ENCODE data around the gene TRIP13.
"Not testable (repeated sequence)": the region's sequence is repeated elsewhere in the genome, so short reads cannot be mapped to it uniquely, and the experiment has no call there.

Gene TRIP13

DNA sequence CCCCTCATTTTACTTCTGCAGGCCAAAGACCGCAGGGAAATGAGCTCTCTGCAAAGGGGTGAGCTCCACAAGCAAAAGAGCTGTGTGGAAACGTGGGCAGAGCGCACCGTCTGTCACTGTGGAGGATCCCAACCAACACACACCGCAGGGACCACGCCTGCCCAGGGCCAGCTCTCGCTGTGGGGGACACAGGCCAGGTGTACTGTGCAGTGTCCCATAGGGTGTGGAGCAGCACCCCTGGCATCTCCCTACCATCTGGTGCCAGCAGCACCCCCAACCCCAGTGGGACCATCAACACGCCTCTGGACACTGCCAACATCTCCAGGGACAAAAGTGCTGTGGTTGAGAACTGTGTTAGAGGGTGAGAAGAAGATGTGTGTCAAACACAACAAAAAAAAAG, 14.0 kb upstream of the TRIP13 start:
- H3K36me3 ChIP-seq (ENCODE audit: control insufficient read depth in 1 of 2, insufficient read depth in 2 of 2, low read length in 2 of 2) = peaks cover 63 to 67% of the 10 kb centered on the region in 2 donors

GRCh38 chr5:880816-881550, 11.7 kb upstream of the TRIP13 start:
- H3K4me1 ChIP-seq (ENCODE audit: control insufficient read depth in 1 of 2, insufficient read depth in 2 of 2, low read length in 2 of 2) = no peaks in the 10 kb centered on the region
- H3K36me3 ChIP-seq (ENCODE audit: control insufficient read depth in 1 of 2, insufficient read depth in 2 of 2, low read length in 2 of 2) = peaks cover 64 to 71% of the 10 kb centered on the region in 2 donors
- H3K27ac ChIP-seq (ENCODE audit: low read length) = no peak overlapping the region
- no peaks in the 10 kb centered on the region for H3K9me3 ChIP-seq (ENCODE audit: control insufficient read depth in 1 of 2, low read length in 2 of 2)
- no peak overlapping the region for H3K4me3 ChIP-seq (ENCODE audit: low read depth in 1 of 2, low read length in 2 of 2)
- H3K27me3 ChIP-seq (ENCODE audit: low read depth, low read length) = no peaks in the 10 kb centered on the region

More for the DNA sequence above, 14.0 kb upstream of the TRIP13 start:
- H3K4me3 ChIP-seq (ENCODE audit: low read depth in 1 of 2, low read length in 2 of 2); H3K9me3 ChIP-seq (ENCODE audit: control insufficient read depth in 1 of 2, low read length in 2 of 2); H3K27ac ChIP-seq (ENCODE audit: low read length); H3K4me1 ChIP-seq (ENCODE audit: control insufficient read depth in 1 of 2, insufficient read depth in 2 of 2, low read length in 2 of 2); H3K27me3 ChIP-seq (ENCODE audit: low read depth, low read length): not testable (repeated sequence)

DNA sequence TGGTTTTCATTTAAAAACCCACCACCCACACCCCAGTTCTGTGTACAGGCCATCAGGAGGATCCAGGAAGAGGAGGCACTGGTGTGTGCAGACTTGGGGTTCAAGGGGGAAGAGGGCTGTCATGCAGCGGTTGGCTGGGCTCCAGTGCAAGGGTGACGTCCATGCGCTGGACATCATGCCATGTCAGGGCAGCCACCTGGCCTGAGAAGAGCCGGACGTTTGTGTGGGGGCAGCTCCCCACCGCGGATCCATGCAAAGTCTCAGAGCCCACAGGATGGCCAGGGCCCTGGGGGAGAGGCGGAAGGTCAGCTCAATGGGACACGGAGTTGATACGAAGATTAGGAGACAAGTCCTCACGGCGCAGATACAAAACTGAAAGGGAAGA, 11.1 kb upstream of the TRIP13 start:
- Histone ChIP-seq H3K27ac (ENCODE audit: low read length) (no peak overlapping the region), H3K4me3 (ENCODE audit: low read depth in 1 of 2, low read length in 2 of 2) (no peak overlapping the region), H3K27me3 (ENCODE audit: low read depth, low read length) (no peaks in the 10 kb centered on the region), H3K4me1 (ENCODE audit: control insufficient read depth in 1 of 2, insufficient read depth in 2 of 2, low read length in 2 of 2) (no peaks in the 10 kb centered on the region), H3K9me3 (ENCODE audit: control insufficient read depth in 1 of 2, low read length in 2 of 2) (no peaks in the 10 kb centered on the region), H3K36me3 (ENCODE audit: control insufficient read depth in 1 of 2, insufficient read depth in 2 of 2, low read length in 2 of 2) (peaks cover 65 to 71% of the 10 kb centered on the region in 2 donors)

DNA sequence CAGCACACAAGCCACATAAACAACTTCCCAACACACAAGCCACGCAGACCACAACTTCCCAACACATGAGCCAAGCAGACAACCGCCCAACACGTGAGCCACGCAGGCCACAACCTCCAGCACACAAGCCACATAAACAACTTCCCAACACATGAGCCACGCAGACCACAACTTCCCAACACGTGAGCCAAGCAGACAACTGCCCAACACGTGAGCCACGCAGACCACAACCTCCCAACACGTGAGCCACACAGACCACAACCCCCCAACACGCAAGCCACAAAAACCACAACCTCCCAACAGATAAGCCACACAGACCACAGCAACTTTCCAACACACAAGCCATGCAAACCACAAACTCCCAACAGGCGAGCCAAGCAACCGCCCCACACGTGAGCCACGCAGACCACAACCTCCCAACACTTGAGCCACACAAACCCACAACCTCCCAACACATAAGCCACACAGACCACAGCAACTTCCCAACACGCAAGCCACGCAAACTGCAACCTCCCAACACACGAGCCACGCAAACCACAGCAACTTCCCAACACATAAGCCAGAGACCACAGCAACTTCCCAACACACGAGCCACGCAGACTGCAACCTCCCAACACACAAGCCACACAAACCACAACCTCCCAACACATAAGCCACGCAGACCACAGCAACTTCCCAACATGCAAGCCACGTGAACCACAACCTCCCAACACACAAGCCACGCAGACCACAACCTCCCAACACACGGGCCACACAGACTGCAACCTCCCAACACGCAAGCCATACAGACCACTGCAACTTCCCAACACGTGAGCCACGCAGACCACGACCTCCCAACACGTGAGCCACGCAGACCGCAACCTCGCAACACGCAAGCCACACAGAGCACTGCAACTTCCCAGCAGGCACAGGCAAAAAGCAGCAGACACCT, 10.2 kb upstream of the TRIP13 start:
- Histone ChIP-seq H3K27ac (ENCODE audit: low read length) (no peak overlapping the region), H3K27me3 (ENCODE audit: low read depth, low read length) (no peaks in the 10 kb centered on the region), H3K4me3 (ENCODE audit: low read depth in 1 of 2, low read length in 2 of 2) (no peak overlapping the region), H3K4me1 (ENCODE audit: control insufficient read depth in 1 of 2, insufficient read depth in 2 of 2, low read length in 2 of 2) (no peaks in the 10 kb centered on the region), H3K9me3 (ENCODE audit: control insufficient read depth in 1 of 2, low read length in 2 of 2) (no peaks in the 10 kb centered on the region), H3K36me3 (ENCODE audit: control insufficient read depth in 1 of 2, insufficient read depth in 2 of 2, low read length in 2 of 2) (peaks cover 70 to 71% of the 10 kb centered on the region in 2 donors)

- Histone ChIP-seq H3K4me3 (ENCODE audit: low read depth in 1 of 2, low read length in 2 of 2) (no peak overlapping the region), H3K27ac (ENCODE audit: low read length) (no peak overlapping the region), H3K27me3 (ENCODE audit: low read depth, low read length) (no peaks in the 10 kb centered on the region), H3K9me3 (ENCODE audit: control insufficient read depth in 1 of 2, low read length in 2 of 2) (no peaks in the 10 kb centered on the region), H3K4me1 (ENCODE audit: control insufficient read depth in 1 of 2, insufficient read depth in 2 of 2, low read length in 2 of 2) (no peaks in the 10 kb centered on the region), H3K36me3 (ENCODE audit: control insufficient read depth in 1 of 2, insufficient read depth in 2 of 2, low read length in 2 of 2) (peaks cover 72 to 73% of the 10 kb centered on the region in 2 donors)
Measured at GRCh38 chr5:883475-884181, 9.1 kb upstream of the TRIP13 start.

DNA sequence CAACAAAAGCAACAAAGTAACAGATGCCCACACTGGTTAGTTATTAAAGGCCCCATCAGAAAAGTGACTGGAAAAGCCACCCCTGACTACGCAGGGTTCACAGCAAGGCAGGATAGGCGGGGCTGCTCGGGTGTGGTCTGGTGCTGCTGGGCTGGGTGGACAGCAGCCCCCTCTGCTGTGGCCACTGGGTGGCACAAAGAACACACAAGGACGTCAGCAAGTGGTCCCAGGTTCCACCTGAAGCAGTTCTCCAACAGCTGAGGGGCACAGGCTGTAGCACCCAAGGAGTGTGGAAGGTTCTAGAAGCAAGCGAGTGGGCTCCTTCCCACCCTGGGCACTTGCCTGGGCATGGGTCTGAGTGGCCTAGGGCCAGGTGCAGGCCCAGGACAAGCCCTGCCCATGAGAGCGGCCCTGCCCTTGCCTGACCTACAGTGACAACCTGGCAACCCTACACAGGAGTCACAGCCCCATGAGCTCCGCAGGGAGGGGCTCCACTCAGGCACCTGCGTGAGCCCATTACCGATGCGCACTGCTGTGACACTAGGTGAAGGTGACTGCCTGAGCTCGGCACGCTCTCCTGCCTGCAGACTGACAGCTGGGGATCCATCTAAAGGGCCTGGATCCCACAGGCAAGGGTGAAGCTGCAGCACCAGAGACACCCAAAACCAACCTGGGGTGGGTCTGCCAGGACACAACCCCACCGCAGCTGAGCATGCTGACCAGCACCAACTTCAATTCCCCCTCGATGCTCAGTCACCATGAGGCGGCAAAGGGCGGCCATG, 8.1 kb upstream of the TRIP13 start:
- no peak overlapping the region for H3K27ac ChIP-seq (ENCODE audit: low read length)
- H3K4me1 ChIP-seq (ENCODE audit: control insufficient read depth in 1 of 2, insufficient read depth in 2 of 2, low read length in 2 of 2) = no peaks in the 10 kb centered on the region
- peaks cover 79 to 81% of the 10 kb centered on the region in 2 donors for H3K36me3 ChIP-seq (ENCODE audit: control insufficient read depth in 1 of 2, insufficient read depth in 2 of 2, low read length in 2 of 2)
- H3K9me3 ChIP-seq (ENCODE audit: control insufficient read depth in 1 of 2, low read length in 2 of 2) = no peaks in the 10 kb centered on the region
- no peaks in the 10 kb centered on the region for H3K27me3 ChIP-seq (ENCODE audit: low read depth, low read length)
- no peak overlapping the region for H3K4me3 ChIP-seq (ENCODE audit: low read depth in 1 of 2, low read length in 2 of 2)

DNA sequence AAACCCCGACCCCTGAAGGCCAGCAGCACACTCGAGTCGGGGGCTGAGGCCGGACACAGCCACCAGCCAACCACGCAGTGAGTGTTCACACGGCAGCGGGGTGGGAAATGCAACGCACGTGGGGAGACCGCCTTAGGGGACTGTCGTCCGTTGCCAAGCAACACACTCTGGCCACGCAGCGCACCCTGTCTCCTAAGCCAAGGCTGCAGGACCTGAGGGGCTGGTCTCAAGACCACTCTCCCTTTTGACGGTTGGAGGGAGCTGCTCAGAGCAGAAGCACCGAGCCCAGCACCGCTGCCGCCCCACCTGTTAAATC, 7.6 kb upstream of the TRIP13 start:
- Histone ChIP-seq H3K27ac (ENCODE audit: low read length) (no peak overlapping the region), H3K4me1 (ENCODE audit: control insufficient read depth in 1 of 2, insufficient read depth in 2 of 2, low read length in 2 of 2) (no peaks in the 10 kb centered on the region), H3K4me3 (ENCODE audit: low read depth in 1 of 2, low read length in 2 of 2) (no peak overlapping the region), H3K27me3 (ENCODE audit: low read depth, low read length) (no peaks in the 10 kb centered on the region), H3K36me3 (ENCODE audit: control insufficient read depth in 1 of 2, insufficient read depth in 2 of 2, low read length in 2 of 2) (peaks cover 84 to 87% of the 10 kb centered on the region in 2 donors), H3K9me3 (ENCODE audit: control insufficient read depth in 1 of 2, low read length in 2 of 2) (no peaks in the 10 kb centered on the region)

GRCh38 chr5:885529-885928, 7.2 kb upstream of the TRIP13 start:
- peaks cover 0 to 1% of the 10 kb centered on the region in 2 donors for H3K4me1 ChIP-seq (ENCODE audit: control insufficient read depth in 1 of 2, insufficient read depth in 2 of 2, low read length in 2 of 2)
- H3K36me3 ChIP-seq (ENCODE audit: control insufficient read depth in 1 of 2, insufficient read depth in 2 of 2, low read length in 2 of 2) = peaks cover 84 to 91% of the 10 kb centered on the region in 2 donors
- no peaks in the 10 kb centered on the region for H3K27me3 ChIP-seq (ENCODE audit: low read depth, low read length)
- H3K27ac ChIP-seq (ENCODE audit: low read length) = no peak overlapping the region
- no peak overlapping the region for H3K4me3 ChIP-seq (ENCODE audit: low read depth in 1 of 2, low read length in 2 of 2)
- H3K9me3 ChIP-seq (ENCODE audit: control insufficient read depth in 1 of 2, low read length in 2 of 2) = no peaks in the 10 kb centered on the region

DNA sequence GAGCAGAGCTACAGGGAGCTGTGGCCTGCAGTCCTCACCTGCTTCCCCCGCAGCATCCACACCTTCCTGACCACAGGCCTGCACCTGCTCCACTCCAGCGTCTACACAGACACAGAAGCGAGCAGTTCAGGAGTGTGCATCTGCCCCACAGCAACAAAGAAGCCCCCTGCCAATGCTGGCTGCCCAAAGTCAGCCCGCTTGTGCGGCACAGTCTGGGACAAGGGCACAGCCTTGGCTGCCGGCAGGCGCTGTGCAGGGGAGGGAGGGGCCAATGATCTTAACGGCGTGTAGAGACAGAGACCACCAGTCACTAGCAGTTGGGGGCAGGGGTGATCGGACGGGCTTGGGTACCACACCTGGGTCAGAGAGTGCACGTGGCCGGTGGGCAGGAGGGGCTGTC, 6.6 kb upstream of the TRIP13 start:
- no peak overlapping the region for H3K4me3 ChIP-seq (ENCODE audit: low read depth in 1 of 2, low read length in 2 of 2)
- peaks cover 86 to 92% of the 10 kb centered on the region in 2 donors for H3K36me3 ChIP-seq (ENCODE audit: control insufficient read depth in 1 of 2, insufficient read depth in 2 of 2, low read length in 2 of 2)
- H3K27me3 ChIP-seq (ENCODE audit: low read depth, low read length) = no peaks in the 10 kb centered on the region
- H3K4me1 ChIP-seq (ENCODE audit: control insufficient read depth in 1 of 2, insufficient read depth in 2 of 2, low read length in 2 of 2) = peaks cover 5% of the 10 kb centered on the region in 2 donors
- no peak overlapping the region for H3K27ac ChIP-seq (ENCODE audit: low read length)
- no peaks in the 10 kb centered on the region for H3K9me3 ChIP-seq (ENCODE audit: control insufficient read depth in 1 of 2, low read length in 2 of 2)

GRCh38 chr5:886716-887325, 5.9 kb upstream of the TRIP13 start:
- no peaks in the 10 kb centered on the region for H3K27me3 ChIP-seq (ENCODE audit: low read depth, low read length)
- peaks cover 78 to 89% of the 10 kb centered on the region in 2 donors for H3K36me3 ChIP-seq (ENCODE audit: control insufficient read depth in 1 of 2, insufficient read depth in 2 of 2, low read length in 2 of 2)
- no peak overlapping the region for H3K27ac ChIP-seq (ENCODE audit: low read length)
- H3K9me3 ChIP-seq (ENCODE audit: control insufficient read depth in 1 of 2, low read length in 2 of 2) = no peaks in the 10 kb centered on the region
- H3K4me3 ChIP-seq (ENCODE audit: low read depth in 1 of 2, low read length in 2 of 2) = no peak overlapping the region
- peaks cover 9 to 12% of the 10 kb centered on the region in 2 donors for H3K4me1 ChIP-seq (ENCODE audit: control insufficient read depth in 1 of 2, insufficient read depth in 2 of 2, low read length in 2 of 2)
